ENCODE data around the gene TSPEAR.
"Not testable (repeated sequence)": the region's sequence is repeated elsewhere in the genome, so short reads cannot be mapped to it uniquely, and the experiment has no call there.

The TSPEAR gene

GRCh38 chr21:44649521-44650100 is 61.8 kb downstream of the TSPEAR start:
- no peak for DNase-seq

GRCh38 chr21:44648557-44649311 is 62.6 kb downstream of the TSPEAR start:
- DNase-seq = no peak

- no peak for DNase-seq
Measured at GRCh38 chr21:44647222-44647552, 64.2 kb downstream of the TSPEAR start.

- DNase-seq = peak; percentile 33
Measured at GRCh38 chr21:44646366-44647221, 64.8 kb downstream of the TSPEAR start, which contains the start of gene KRTAP10-11. TSS of gene KRTAP10-11 (plus strand) at chr21:44646414. CDS start at chr21:44646459, 45 bp downstream.

GRCh38 chr21:44644878-44645277 is 66.5 kb downstream of the TSPEAR start:
- DNase-seq = no peak

GRCh38 chr21:44643741-44644310 is 67.5 kb downstream of the TSPEAR start:
- DNase-seq = no peak

- no peak for DNase-seq
Measured at GRCh38 chr21:44640761-44641160, 70.6 kb downstream of the TSPEAR start.

GRCh38 chr21:44639331-44639655 is 72.1 kb downstream of the TSPEAR start:
- no peak for DNase-seq

- DNase-seq = not testable (repeated sequence)
Measured at GRCh38 chr21:44638506-44639330, 72.7 kb downstream of the TSPEAR start.

- DNase-seq = not testable (repeated sequence)
Measured at GRCh38 chr21:44637851-44638348, 73.5 kb downstream of the TSPEAR start.

GRCh38 chr21:44637018-44637850 is 74.1 kb downstream of the TSPEAR start, which contains the start of gene KRTAP10-10:
TSS of gene KRTAP10-10 (plus strand) at chr21:44637356. CDS start at chr21:44637418, 62 bp downstream.
- DNase-seq = no peak

GRCh38 chr21:44636209-44637017 is 75.0 kb downstream of the TSPEAR start:
- DNase-seq = no peak

- DNase-seq = no peak
Measured at GRCh38 chr21:44632067-44632466, 79.3 kb downstream of the TSPEAR start.

GRCh38 chr21:44630440-44630839 is 80.9 kb downstream of the TSPEAR start:
- DNase-seq = no peak

GRCh38 chr21:44628707-44629391 is 82.5 kb downstream of the TSPEAR start:
- no peak for DNase-seq

GRCh38 chr21:44627831-44628233 is 83.5 kb downstream of the TSPEAR start:
- DNase-seq = not testable (repeated sequence)

- not testable (repeated sequence) for DNase-seq
Measured at GRCh38 chr21:44627181-44627822, 84.1 kb downstream of the TSPEAR start.

- no peak for DNase-seq
Measured at GRCh38 chr21:44626673-44627143, 84.7 kb downstream of the TSPEAR start, which contains the start of gene KRTAP10-9. TSS of gene KRTAP10-9 (plus strand) at chr21:44627093. CDS start at chr21:44627172, 79 bp downstream.

GRCh38 chr21:44626262-44626661 is 85.1 kb downstream of the TSPEAR start:
- no peak for DNase-seq
